ENCODE results near the gene TPPP. TPM values are rescaled to one million over a fixed set of nuclear protein-coding genes. Genes with fewer than 3 reads are reported as not detected.

The TPPP gene
- total RNA-seq, 1 donor from 2014 or later: 5.4 TPM

- peak; percentile 89 for DNase-seq (ENCODE audit: low spot score)
These were observed 15.7 kb downstream of the TPPP start for GRCh38 chr5:677131-678101.

- no peak for DNase-seq (ENCODE audit: low spot score)
These were observed 16.5 kb downstream of the TPPP start for GRCh38 chr5:676699-677076.

- peak; percentile 89 for DNase-seq (ENCODE audit: low spot score)
These were observed 17.1 kb downstream of the TPPP start for GRCh38 chr5:675871-676698.

GRCh38 chr5:675111-675870 lies 17.9 kb downstream of the TPPP start:
- peak; percentile 69 for DNase-seq (ENCODE audit: low spot score)

- DNase-seq (ENCODE audit: low spot score): no peak
These were observed 18.5 kb downstream of the TPPP start for GRCh38 chr5:674630-675011.

GRCh38 chr5:673831-674629 lies 19.1 kb downstream of the TPPP start:
- peak; percentile 86 for DNase-seq (ENCODE audit: low spot score)

GRCh38 chr5:673161-673830 lies 19.9 kb downstream of the TPPP start:
- DNase-seq (ENCODE audit: low spot score): no peak

GRCh38 chr5:672329-673160 lies 20.6 kb downstream of the TPPP start:
- no peak for DNase-seq (ENCODE audit: low spot score)

- DNase-seq (ENCODE audit: low spot score): no peak
These were observed 21.5 kb downstream of the TPPP start for GRCh38 chr5:671459-672328.

- DNase-seq (ENCODE audit: low spot score): no peak
These were observed 22.5 kb downstream of the TPPP start for GRCh38 chr5:670396-671270.

GRCh38 chr5:669842-670395 lies 23.2 kb downstream of the TPPP start:
- DNase-seq (ENCODE audit: low spot score): no peak

- no peak for DNase-seq (ENCODE audit: low spot score)
These were observed 23.9 kb downstream of the TPPP start for GRCh38 chr5:669111-669841.

- DNase-seq (ENCODE audit: low spot score): no peak
These were observed 24.7 kb downstream of the TPPP start for GRCh38 chr5:668283-668995.

GRCh38 chr5:666816-667498 lies 26.2 kb downstream of the TPPP start:
- no peak for DNase-seq (ENCODE audit: low spot score)
